Measurements from ENCODE around the gene GALNT14.
A peak's percentile ranks its signal among the peaks of the same experiment; 100 is the strongest.

GALNT14 gene

DNA sequence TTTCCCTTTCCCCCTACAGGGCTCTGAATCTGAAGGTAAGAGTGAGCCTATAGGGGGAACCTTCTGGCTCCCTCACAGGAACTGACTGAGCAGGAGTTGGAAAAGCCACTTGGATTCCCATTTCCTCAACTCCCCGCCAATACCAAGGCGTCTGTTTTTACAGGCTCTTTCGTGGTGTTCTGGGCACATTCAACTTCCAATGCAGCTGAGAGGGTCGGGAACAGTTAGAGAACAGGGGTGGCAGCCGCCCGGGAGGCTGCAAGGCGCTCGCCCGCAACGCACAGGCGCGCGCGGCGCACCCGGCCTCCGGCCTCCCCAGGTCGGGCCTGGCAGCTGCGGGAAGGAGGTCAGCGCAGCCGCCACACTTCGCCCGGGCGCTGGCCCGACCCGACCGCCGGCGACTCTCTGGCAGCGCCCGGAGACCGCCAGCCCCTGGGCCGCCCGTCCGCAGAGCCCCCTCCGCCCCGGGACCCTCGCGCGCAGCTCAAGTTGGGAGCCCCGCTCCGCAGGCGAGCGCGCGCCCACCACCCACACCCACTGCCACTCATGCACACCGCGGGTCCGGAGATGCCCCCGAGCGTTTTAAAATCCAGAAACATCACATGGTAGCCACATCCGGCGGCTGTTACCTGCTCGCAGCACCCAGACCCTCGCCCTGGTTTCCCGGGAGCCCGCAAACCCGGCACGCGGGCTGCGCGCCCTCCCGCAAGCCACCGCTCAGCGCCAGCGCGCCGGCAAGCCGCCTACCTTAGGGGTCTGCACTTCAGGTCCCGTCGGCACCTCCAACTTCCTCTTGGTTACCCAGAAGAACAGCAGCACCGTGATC is 816 bp downstream of the GALNT14 start:
- no peak for DNase-seq (ENCODE audit: low read depth, low spot score)
- peak overlapping the region; percentile 41 for H3K4me3 ChIP-seq (ENCODE audit: low read length)

DNA sequence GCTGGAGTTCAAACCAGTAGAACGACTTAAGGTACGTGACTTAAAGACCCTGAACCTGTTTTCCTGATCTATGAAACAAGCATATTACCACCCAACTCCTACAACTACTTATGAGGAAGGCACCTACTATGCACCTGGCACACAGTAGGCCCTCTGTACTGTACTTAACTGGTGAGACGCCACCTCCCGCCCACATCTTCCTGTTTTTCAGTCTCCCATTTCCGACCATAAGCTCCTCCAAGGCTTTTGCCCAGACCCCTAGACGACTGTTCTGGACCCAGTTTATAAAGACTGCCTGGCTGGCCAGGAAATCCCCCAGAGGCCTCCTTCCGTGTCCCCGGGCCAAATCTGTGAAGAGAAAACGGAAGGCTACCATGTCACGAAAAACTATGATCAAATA is 1.5 kb downstream of the GALNT14 start:
- DNase-seq (ENCODE audit: low read depth, low spot score), result no peak
- H3K4me3 ChIP-seq (ENCODE audit: low read length), result no peak overlapping the region

DNA sequence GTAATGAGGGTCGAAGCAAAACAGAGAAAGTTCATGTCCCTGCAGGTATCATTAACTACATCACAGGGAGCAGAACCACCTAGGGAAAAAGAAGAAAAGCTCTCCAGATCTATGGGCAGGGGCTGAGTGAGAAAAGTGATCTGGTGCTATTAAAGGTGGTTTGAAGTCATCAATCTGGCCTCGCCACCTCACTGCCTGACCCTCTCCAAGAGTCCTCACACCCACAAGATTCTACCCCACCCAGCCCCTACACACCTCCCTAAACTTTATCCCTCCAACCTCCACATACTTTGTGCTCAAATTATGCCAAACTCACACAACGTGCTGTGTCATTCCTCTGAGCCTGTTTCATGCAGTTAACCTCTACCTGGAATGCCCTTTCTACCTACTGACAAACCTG is 2.2 kb downstream of the GALNT14 start:
- no peak overlapping the region for H3K4me3 ChIP-seq (ENCODE audit: low read length)
- no peak for DNase-seq (ENCODE audit: low read depth, low spot score)

DNA sequence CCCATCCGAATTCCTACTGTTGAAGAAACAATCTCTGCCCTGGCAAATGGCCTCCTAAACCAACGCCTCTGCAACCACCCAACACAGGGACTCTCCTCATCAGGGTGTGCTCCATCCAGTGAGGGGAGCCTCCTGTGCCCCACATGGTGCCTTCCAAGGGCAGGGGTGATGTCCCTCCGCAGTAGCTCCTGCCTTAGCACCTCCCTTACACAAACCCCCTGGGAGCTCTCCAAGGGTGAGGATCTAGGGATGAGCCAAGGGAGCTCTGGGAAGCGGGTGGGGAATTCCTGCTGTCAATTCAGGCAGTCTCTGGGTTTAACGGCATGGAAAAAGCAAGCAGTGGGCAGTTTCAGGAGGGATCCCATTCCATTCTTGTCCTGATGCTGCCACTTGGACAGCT is 3.8 kb downstream of the GALNT14 start:
- H3K4me3 ChIP-seq (ENCODE audit: low read length), result no peak overlapping the region
- DNase-seq (ENCODE audit: low read depth, low spot score), result no peak

DNA sequence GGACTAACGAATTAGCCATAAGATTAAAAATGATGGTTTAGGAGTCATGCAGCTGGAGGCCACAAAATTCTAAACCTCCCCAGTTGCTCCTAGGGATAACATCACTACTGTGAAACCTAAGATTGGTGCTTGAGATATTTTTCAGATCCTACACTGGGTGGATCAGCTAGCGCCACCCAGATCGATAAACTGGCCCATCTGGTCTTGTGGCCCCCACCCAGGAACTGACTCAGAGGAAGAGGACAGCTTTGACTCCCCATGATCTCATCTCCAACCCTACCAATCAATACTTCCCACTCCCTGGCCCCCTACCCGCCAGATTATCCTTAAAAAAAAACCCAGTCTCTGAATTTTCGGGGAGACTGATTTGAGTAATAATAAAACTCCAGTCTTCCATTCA is 5.5 kb downstream of the GALNT14 start:
- no peak overlapping the region for H3K4me3 ChIP-seq (ENCODE audit: low read length)

DNA sequence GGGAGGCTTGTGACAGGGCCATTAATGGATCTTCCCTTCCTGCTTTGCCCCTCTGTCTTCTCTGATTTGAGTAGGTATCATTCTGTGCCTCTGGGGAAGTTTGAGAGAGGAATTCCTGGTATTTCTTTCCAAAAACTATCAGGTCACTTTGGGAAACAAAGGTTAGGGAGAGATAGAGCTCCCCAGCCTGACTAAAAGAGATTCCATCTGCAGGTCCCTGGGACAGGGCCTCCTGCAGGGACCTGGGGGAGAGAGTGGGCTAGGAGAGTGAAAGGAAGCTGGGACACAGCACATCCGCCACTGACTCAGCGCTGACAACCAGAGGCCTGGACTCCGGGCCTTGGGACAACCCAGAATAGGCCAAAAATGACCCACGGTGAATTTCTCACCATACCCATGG is 6.4 kb downstream of the GALNT14 start:
- DNase-seq (ENCODE audit: low read depth, low spot score), result no peak
- no peak overlapping the region for H3K4me3 ChIP-seq (ENCODE audit: low read length)

More for the DNA sequence above, 5.5 kb downstream of the GALNT14 start:
- DNase-seq (ENCODE audit: low read depth, low spot score), result no peak

DNA sequence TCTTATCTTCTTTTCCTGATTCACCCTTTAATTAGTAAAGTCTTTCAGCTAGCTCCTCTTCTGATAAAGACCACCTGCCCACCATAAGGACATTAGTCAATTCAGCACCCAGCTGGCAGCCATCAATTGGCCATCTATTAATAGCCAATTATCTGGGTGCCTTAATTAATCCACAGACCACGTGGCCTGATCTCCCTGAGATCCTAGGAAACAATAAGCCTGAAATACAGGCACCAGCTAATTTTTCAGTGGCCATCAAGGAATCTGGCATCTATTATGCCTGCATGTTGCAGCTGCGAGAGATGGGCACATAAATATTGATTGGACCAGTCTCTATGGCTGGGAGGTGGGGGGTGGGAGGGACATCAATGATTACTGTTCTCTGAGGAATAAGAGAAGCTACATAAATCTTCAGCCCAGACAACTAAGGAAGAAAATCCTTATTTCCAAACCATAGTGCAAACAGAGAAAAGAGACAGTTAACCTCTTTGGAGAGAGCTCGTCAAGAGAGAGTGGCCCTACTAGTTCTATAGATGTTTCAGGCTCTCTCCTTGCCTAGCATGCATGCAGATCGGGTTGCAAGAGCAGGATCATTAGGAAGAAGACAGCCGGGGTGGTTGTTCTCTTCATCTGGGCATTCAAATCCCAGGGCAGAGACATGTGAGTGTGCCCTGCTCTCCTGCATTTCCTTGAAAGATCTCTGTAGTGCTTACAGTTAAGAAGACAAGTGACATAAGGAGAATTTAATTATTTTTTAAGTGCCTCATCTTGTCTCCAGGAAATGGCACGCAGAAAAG is 8.7 kb downstream of the GALNT14 start:
- DNase-seq (ENCODE audit: low read depth, low spot score), result no peak
- no peak overlapping the region for H3K4me3 ChIP-seq (ENCODE audit: low read length)

DNA sequence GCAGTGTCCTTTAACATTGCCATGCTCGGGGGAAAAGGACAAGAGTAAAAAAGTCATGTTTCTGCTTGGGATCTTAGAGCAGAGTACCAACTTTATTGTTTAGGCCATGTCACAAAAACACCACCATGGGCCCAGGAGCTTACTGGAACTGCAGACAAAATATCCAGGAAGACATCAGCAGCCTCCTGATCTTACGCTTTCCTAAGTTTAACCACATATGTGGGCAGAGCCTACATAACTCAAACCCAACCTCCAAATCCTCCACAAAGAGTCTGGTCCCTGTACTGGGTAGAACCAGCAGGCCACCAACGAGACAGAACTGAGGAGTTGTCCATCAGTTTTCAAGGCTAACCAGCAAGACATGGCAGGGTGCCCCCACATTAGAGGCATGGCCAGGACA is 10.3 kb downstream of the GALNT14 start:
- no peak overlapping the region for H3K4me3 ChIP-seq (ENCODE audit: low read length)
- DNase-seq (ENCODE audit: low read depth, low spot score), result no peak

DNA sequence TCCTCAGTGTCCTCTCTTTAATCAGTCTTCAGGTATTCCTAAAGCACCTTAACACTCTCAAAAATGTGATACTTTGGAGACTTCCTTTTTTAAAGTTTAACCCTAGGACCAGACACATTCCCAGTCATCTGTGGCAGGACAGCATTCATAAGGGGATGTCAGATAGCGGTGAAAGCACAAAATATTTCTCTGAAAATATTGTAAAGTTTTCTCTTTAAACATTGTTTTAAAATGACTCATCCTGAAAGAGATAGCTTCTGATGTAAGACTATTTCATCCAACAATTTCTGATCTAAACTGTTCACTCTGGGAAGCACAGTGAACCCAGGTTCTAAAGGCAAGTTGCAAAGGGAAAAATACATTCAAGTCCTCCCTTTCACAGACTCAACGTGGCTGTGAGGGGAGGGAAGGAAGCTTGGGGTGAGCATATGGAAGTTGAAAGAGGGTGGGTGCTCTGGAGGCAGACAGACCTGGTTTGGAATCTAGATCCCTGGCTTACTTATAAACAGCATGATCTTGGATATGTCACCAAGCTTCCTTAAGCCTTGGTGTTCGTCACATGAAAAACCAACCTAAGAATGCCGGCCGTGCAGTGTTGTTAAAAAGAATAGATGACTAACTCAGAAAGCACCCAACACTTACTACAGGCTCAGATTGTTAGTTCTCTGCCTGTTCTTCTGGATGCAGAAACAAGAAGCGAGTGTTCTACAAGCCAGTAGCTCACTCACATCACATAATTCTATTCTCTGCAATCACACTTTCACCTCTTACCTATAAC is 12.1 kb downstream of the GALNT14 start:
- DNase-seq (ENCODE audit: low read depth, low spot score), result no peak
- no peak overlapping the region for H3K4me3 ChIP-seq (ENCODE audit: low read length)

DNA sequence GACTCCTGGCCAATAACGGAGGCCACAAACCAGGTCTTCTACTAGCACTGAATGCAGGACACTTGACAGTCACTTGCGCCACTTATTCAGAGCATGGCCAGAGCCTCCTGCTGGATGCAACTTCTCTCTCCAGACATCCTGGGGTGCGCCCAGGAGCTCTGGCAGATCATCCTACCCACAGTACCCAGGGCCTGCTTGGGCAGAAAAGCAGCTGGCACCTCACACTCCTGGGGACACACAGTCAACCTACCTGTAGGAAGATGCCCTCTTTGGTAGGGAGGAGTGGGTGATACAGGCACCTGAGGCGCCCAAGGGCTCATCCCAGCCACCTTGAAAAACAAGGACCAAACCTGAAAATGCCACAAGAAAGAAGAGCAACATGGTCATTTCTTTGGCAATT is 13.3 kb downstream of the GALNT14 start:
- no peak for DNase-seq (ENCODE audit: low read depth, low spot score)
- no peak overlapping the region for H3K4me3 ChIP-seq (ENCODE audit: low read length)

DNA sequence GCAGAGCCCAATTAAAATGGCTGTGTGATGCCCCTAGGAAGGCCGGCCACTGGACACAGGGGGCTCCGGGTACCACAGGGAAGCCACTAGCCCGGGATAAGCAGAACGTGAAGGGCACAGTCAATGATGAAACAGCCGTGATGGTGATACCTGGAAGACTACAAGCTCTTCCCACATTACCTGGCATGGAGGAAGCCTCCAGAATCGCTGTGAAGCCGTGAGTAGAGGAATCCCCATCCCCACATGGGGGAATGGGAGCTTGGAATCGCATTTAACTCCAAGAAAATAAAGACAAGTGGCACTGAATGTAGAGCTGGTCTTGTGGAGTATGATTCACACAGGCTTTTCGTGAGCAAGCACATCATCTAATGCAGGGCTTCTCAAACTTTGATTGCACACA is 16.1 kb downstream of the GALNT14 start:
- H3K4me3 ChIP-seq (ENCODE audit: low read length), result no peak overlapping the region
- DNase-seq (ENCODE audit: low read depth, low spot score), result no peak

DNA sequence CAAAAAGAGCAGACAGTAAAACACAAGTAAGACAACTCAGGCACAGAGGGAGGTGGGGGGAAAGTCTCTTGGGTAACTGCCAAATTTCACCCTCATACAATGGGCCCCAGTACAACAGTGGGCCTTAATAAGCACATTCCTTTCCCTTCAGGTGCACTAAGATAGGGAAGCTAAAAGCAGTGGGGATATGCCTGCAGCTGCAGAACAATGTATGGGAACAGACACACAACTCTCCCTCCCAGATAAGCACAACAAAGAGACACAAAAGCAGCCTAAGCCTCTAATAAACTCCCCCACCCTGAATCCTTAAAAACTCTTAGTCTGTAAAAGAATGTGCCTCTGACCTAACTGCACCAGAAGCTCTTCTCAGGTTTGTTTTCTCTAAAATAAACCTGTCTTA is 24.5 kb downstream of the GALNT14 start:
- H3K4me3 ChIP-seq (ENCODE audit: low read length), result no peak overlapping the region
- no peak for DNase-seq (ENCODE audit: low read depth, low spot score)

DNA sequence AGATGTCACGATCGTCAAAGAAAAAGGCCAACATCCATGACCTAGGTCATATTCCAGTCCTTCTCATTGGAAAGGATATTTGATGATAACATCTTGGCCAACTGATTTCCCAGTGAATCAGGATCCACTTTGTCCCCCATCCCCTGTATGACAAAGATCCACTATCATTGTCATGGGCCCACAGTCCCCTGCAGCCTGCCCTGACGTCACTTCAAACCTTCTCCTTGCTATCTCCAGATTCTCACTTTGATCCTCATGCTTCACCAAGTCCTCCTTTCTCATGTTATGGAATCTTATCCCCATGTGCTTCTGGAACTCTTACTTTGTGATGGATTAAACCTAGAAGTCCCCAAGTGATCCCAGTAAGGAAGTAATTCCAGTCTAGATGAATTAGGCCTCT is 25.7 kb downstream of the GALNT14 start:
- no peak for DNase-seq (ENCODE audit: low read depth, low spot score)
- H3K4me3 ChIP-seq (ENCODE audit: low read length), result no peak overlapping the region

DNA sequence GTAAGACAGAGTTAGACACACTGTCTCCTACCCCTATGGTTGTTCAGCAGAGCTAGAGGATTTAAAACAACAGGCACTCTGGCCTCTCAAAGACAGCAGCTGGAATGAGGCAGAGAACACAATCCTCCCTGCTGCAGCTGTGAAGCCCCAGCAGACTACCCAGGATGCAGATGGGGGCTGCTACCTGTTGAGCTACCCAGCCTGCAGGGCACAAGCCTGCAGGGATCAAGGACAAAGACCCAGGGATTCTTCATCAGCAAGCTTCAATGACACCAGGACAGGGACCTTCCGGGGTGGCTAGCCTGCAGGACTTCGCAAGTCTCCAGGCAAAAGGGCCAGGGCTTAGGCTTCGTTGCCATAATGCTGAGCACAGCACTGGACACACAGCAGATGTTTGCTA is 27.2 kb downstream of the GALNT14 start:
- H3K4me3 ChIP-seq (ENCODE audit: low read length), result no peak overlapping the region
- DNase-seq (ENCODE audit: low read depth, low spot score), result no peak

DNA sequence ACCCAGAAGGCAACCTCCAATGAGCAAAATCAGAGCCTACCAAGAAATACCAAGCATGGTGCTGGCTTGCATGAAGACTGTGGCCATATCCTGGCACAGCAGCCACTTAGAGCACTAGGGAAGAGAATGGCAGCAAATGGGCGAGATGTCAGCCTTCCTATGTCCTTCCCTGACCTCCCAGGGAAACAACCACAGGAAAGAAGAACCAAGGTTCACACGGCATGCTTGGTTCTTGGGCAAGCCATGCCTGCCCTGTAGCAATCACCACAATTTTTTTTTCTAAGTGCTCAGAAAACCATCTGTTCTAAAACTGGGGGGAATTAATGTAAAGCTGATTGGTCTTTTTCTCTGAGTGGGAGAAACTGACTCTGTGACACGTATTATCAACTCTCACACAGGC is 27.8 kb downstream of the GALNT14 start:
- no peak for DNase-seq (ENCODE audit: low read depth, low spot score)

DNA sequence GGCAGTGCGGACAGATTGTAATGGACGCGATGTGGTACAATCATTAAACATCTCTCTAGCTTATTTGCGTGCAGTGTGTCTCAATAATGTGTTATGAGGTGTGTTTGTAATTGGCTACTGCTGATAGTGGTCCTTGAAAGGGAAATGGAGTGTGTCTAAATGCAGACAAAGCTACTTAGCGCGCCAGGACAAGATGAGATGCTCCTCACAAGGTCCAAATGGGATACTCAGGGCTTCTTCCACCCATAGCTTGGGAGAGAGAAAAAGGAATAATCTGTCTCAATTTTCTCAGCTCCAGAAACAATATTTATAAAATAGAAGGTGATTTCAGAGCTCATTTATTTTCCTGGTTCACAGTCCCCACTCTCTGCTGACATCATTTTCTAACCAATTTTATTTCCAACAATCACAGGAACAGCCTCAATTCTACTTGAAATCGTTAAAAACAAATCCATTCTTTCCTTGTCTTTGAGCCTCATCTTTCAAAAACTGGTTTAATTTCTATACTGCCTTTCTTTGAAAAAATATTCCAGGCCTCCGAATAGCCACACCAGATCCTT is 28.5 kb downstream of the GALNT14 start:
- no peak overlapping the region for H3K4me3 ChIP-seq (ENCODE audit: low read length)
- DNase-seq (ENCODE audit: low read depth, low spot score), result no peak

More for the DNA sequence above, 27.8 kb downstream of the GALNT14 start:
- no peak overlapping the region for H3K4me3 ChIP-seq (ENCODE audit: low read length)

DNA sequence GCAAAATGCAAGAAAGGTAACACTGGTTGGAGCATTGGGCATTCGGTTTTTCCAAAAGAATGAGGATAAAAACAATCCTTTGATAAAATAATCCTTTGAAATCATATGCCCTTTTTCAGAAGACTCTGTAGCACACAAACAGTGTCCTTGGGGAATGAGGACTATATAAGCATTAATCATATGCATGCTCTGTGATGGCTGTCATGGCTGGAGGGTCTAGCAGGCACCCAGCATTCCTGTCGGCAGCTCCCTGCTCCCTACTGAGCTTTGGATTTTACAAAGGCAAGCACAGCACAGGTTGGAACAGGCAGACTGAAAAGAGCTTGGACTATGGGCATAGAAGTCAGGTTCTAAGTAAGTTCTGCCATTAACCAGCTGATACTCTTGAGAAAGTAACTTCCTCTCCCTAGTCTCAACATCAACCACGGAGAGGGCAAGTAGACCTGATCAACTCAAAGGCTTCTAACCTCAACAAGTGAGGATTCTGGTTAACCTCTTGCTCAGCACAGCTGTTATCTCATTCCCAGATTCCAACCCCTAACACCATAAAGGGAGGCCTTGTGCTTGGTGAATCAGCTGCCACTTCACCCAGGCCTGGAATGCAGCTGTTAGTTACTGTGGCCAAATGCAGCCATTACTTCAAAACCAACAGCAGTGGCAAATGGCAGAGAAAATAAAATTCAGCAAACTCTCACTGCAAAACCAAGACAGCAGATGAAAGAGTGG is 29.5 kb downstream of the GALNT14 start:
- peak; percentile 32 for DNase-seq (ENCODE audit: low read depth, low spot score)
- H3K4me3 ChIP-seq (ENCODE audit: low read length), result no peak overlapping the region

DNA sequence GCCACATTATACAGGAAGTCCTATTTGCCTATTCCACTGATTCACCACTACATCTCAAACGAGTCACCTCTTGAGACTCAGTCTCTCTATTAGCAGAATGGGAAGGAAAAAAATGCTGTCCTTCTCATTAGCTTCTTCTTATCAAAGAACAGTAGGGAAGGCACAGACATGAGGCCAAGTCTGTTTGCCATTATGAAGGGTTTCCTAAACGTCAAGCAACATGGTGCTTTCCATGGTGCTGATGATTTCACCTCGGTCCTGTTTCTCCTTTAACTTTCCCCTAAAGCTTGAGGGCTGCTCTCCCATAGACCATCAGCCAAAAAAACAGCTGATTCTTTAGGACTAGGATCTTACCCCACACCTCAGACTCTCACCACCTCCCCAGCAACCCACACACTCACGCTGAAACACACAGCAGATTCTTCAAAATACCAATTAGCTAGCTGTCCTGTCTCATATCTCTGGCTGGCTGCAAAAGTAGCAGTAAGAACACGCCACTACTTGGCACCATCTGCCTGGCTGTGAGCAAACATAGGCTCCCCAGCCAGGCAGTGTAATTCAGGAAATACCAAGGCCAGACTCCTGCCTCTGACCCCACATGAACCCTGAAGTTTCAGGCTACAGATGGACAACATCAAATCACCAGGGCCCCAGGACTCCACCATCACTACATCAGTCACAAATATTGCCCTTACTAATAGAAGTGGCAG is 30.5 kb downstream of the GALNT14 start:
- H3K4me3 ChIP-seq (ENCODE audit: low read length), result no peak overlapping the region
- no peak for DNase-seq (ENCODE audit: low read depth, low spot score)

Measured in Jurkat, Clone E6-1 (cell line).